PC-3 (cell line): ENCODE measurements around the gene CCDC112. TPM values are rescaled to one million over a fixed set of nuclear protein-coding genes. Genes with fewer than 3 reads are reported as not detected.

Experiments
- ATAC-seq: fragments of 200-7000 bp; cut with Tn5 transposase; 2 replicates; pipeline ENCODE4 v1.9.1; 2020; ENCODE audit warnings: mild to moderate bottlenecking, moderate library complexity
- BruUV-seq: library from RNA; stranded (reverse); fragments of 400-500 nt; replicated peaks from 2 replicates; lab custom pipeline; 2021; lab: Mats Ljungman, UMichigan
- CTCF ChIA-PET: fragments of 300-600 bp; sonication (Branson Sonifier 250); formaldehyde crosslinking; loops from one replicate; lab custom pipeline; 2022; ENCODE audit warnings: antibody characterized with exemption; lab: Charles Lee
- POLR2A ChIA-PET: fragments of 300-600 bp; sonication (Branson Sonifier 250); formaldehyde crosslinking; loops from one replicate; lab custom pipeline; 2022; ENCODE audit warnings: antibody characterized with exemption; ENCODE audit not compliant: unreplicated experiment; lab: Charles Lee
- DNase-seq: peaks from one replicate; pipeline ENCODE4 v3.0.0-alpha.2; 2015
- H2AFZ ChIP-seq: fragments of 300-600 bp; sonication (generic); 2 replicates; pipeline ENCODE4 v1.6.0; 2016; ENCODE audit warnings: antibody characterized with exemption, low read length
- H3F3A ChIP-seq: fragments of 300-600 bp; sonication (generic); one replicate; pipeline ENCODE4 v1.6.0; 2017; ENCODE audit warnings: antibody characterized with exemption, low read length, control low read depth, mild to moderate bottlenecking; ENCODE audit not compliant: unreplicated experiment
- H3K27ac ChIP-seq: fragments of 300-600 bp; sonication (generic); 2 replicates; pipeline ENCODE4 v1.5.1; 2016; ENCODE audit warnings: mild to moderate bottlenecking, low read length
- H3K27me3 ChIP-seq: fragments of 300-600 bp; sonication (generic); 2 replicates; pipeline ENCODE4 v1.6.1; 2016; ENCODE audit warnings: low read length, mixed read lengths
- H3K36me3 ChIP-seq: fragments of 300-600 bp; sonication (generic); 2 replicates; pipeline ENCODE4 v1.6.1; 2016; ENCODE audit warnings: low read depth, mixed run types, low read length, mixed read lengths
- H3K4me1 ChIP-seq: fragments of 300-600 bp; sonication (generic); 2 replicates; pipeline ENCODE4 v1.5.1; 2016; ENCODE audit warnings: low read length; ENCODE audit not compliant: insufficient read depth
- H3K4me2 ChIP-seq: fragments of 300-600 bp; sonication (generic); 2 replicates; pipeline ENCODE4 v1.6.0; 2016; ENCODE audit warnings: low read length
- H3K4me3 ChIP-seq: fragments of 300-600 bp; sonication (generic); 2 replicates; pipeline ENCODE4 v1.5.1; 2016; ENCODE audit warnings: mild to moderate bottlenecking, low read length, mixed read lengths
- H3K79me2 ChIP-seq: fragments of 300-600 bp; sonication (generic); 2 replicates; pipeline ENCODE4 v1.6.1; 2017; ENCODE audit warnings: low read length, mixed read lengths
- H3K9ac ChIP-seq: fragments of 300-600 bp; sonication (generic); 2 replicates; pipeline ENCODE4 v1.6.0; 2016; ENCODE audit warnings: mild to moderate bottlenecking, low read length
- H3K9me2 ChIP-seq: fragments of 300-600 bp; sonication (generic); replicated peaks from 2 replicates; pipeline ENCODE4 v1.6.1; 2016; ENCODE audit warnings: mixed run types, low read length, mixed read lengths
- H3K9me3 ChIP-seq: fragments of 300-600 bp; sonication (generic); 2 replicates; pipeline ENCODE4 v1.6.1; 2016; ENCODE audit warnings: low read length, mixed read lengths
- H4K20me1 ChIP-seq: fragments of 300-600 bp; sonication (generic); 2 replicates; pipeline ENCODE4 v1.6.1; 2016; ENCODE audit warnings: low read length, mixed read lengths
- EZH2 ChIP-seq: fragments of 300-600 bp; sonication (generic); IDR thresholded peaks from one replicate; pipeline ENCODE4 v1.6.1; 2017; ENCODE audit warnings: antibody characterized with exemption, mild to moderate bottlenecking, low read length; ENCODE audit not compliant: unreplicated experiment
- EZH2phosphoT487 ChIP-seq: fragments of 300-600 bp; sonication (generic); IDR thresholded peaks from 2 replicates; pipeline ENCODE4 v1.6.1; 2018; ENCODE audit warnings: mild to moderate bottlenecking, antibody characterized with exemption, low read length, borderline replicate concordance
- intact Hi-C: fragments of 100-400 bp; cut with micrococcal nuclease; formaldehyde crosslinking; loops from 2 replicates; pipeline ENCODE4 v1.9.0; 2023
- total RNA-seq: library from RNA; depleted of rRNA; stranded (reverse); fragments of >200 nt; gene quantifications from 2 replicates; pipeline ENCODE4 v1.2.3, GENCODE V29; 2014
- TF ChIP-seq, protein P1 (sequence below): fragments of 300-600 bp; sonication (generic); conservative IDR thresholded peaks from 2 replicates; pipeline ENCODE4 v1.5.1; 2017; ENCODE audit warnings: antibody characterized with exemption, low read depth, mild to moderate bottlenecking, low read length

Gene CCDC112
- total RNA-seq, 1 experiment from 2014 or later, result 6.9 TPM

DNA sequence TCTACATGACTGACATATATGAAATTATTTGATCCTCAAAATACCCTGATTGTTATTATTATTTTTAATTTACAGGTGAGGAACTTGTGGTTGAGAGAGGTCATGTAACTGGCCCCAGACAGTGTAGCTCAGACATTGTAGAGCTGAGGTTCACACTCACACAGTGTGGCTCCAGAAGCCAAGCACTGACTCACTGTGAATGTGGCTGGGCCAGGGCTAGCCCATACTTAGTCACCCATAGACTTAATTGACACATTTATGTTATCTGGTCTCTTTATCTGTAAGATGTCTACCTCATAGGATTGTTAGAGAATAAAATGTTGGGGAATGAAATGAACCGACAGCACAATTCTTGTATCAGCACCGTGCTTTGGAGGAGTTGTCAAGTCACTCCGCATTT is 24.9 kb upstream of the CCDC112 start:
- ChIA-PET CTCF (no interaction called here), POLR2A (no interaction called here)
- Histone ChIP-seq H3K9ac (no peak overlapping the region), H3K79me2 (no peaks in the 10 kb centered on the region), H4K20me1 (no peaks in the 10 kb centered on the region), H3F3A (no peaks in the 10 kb centered on the region), H2AFZ (no peak overlapping the region), H3K9me2 (no peaks in the 10 kb centered on the region), H3K9me3 (no peaks in the 10 kb centered on the region), H3K4me3 (no peak overlapping the region), H3K27ac (no peak overlapping the region), H3K4me2 (no peak overlapping the region), H3K4me1 (no peaks in the 10 kb centered on the region), H3K27me3 (no peaks in the 10 kb centered on the region), H3K36me3 (no peaks in the 10 kb centered on the region)
- DNase-seq (peak; percentile 63), ATAC-seq (peak; percentile 82)
- TF ChIP-seq EZH2phosphoT487 (no peak), EZH2 (no peak)
- TF ChIP-seq, protein P1, sequence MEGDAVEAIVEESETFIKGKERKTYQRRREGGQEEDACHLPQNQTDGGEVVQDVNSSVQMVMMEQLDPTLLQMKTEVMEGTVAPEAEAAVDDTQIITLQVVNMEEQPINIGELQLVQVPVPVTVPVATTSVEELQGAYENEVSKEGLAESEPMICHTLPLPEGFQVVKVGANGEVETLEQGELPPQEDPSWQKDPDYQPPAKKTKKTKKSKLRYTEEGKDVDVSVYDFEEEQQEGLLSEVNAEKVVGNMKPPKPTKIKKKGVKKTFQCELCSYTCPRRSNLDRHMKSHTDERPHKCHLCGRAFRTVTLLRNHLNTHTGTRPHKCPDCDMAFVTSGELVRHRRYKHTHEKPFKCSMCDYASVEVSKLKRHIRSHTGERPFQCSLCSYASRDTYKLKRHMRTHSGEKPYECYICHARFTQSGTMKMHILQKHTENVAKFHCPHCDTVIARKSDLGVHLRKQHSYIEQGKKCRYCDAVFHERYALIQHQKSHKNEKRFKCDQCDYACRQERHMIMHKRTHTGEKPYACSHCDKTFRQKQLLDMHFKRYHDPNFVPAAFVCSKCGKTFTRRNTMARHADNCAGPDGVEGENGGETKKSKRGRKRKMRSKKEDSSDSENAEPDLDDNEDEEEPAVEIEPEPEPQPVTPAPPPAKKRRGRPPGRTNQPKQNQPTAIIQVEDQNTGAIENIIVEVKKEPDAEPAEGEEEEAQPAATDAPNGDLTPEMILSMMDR, result no peak
- intact Hi-C loops, result no loop called here
- BruUV-seq, result no TSS peak

DNA sequence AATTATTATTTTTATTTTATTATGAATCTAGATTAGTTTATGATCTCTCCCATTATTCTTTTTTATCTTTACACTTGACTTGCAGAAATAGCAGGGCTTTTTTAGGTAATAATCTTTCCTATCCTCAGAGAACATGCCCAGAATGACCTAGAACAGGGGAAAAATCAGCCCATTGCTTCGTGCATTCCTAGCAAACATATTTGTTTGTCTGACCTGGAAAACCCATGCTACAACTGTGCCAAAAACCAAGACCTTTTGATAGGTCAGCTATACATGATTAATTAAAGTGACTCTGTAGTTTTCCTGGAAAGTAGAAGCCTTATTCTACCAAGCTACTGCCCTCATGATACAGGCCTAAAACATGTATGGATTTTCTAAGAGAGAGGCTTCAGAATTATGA is 24.1 kb upstream of the CCDC112 start:
- Histone ChIP-seq H3K79me2 (no peaks in the 10 kb centered on the region), H3K27ac (no peak overlapping the region), H3K9me3 (no peaks in the 10 kb centered on the region), H3K4me3 (no peak overlapping the region), H3K36me3 (no peaks in the 10 kb centered on the region), H3K9me2 (no peaks in the 10 kb centered on the region), H4K20me1 (no peaks in the 10 kb centered on the region), H3K4me1 (no peaks in the 10 kb centered on the region), H3K27me3 (no peaks in the 10 kb centered on the region), H3F3A (no peaks in the 10 kb centered on the region), H2AFZ (no peak overlapping the region), H3K9ac (no peak overlapping the region), H3K4me2 (no peak overlapping the region)
- POLR2A ChIA-PET, result no interaction called here
- DNase-seq (no peak), ATAC-seq (no peak)
- BruUV-seq, result no TSS peak
- CTCF ChIA-PET, result no interaction called here
- TF ChIP-seq, protein P1, result no peak
- TF ChIP-seq EZH2phosphoT487 (no peak), EZH2 (no peak)
- intact Hi-C loops, result no loop called here

DNA sequence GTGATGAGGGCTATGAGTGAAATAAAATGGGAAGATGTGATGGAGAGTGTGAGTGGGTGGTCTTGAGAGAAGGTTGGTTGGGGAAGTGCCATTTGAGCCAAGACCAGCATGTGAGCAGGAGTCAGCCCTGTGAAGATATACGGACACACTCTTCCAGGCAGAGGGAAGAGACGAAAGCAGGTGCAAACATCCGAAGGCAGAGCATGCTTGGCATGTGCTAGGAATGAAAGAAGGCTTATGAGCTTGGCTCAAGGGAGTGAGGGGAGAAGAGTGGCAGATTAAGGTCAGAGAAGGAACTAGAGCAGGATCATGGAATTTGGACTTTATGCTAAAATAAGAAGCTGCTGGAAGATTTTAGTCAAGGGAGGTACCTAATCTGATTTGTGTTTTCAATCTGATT is 23.6 kb upstream of the CCDC112 start:
- H3F3A ChIP-seq, result no peaks in the 10 kb centered on the region
- H3K79me2 ChIP-seq, result no peaks in the 10 kb centered on the region
- H3K9me2 ChIP-seq, result no peaks in the 10 kb centered on the region
- no peak for TF ChIP-seq EZH2
- TF ChIP-seq, protein P1, result no peak
- no peak for TF ChIP-seq EZH2phosphoT487
- H3K4me2 ChIP-seq, result no peak overlapping the region
- ATAC-seq, result no peak
- DNase-seq, result no peak
- H3K36me3 ChIP-seq, result no peaks in the 10 kb centered on the region
- H3K27ac ChIP-seq, result no peak overlapping the region
- no peaks in the 10 kb centered on the region for H4K20me1 ChIP-seq
- no peak overlapping the region for H2AFZ ChIP-seq
- BruUV-seq, result no TSS peak
- no peaks in the 10 kb centered on the region for H3K4me1 ChIP-seq
- ChIA-PET CTCF (interaction anchor here (0.6 kb wide), 1 partner anchor 66 kb away, joined by 3 read pairs; no protein-coding TSS in a partner anchor), POLR2A (no interaction called here)
- H3K4me3 ChIP-seq, result no peak overlapping the region
- no peaks in the 10 kb centered on the region for H3K27me3 ChIP-seq
- no peaks in the 10 kb centered on the region for H3K9me3 ChIP-seq
- no peak overlapping the region for H3K9ac ChIP-seq
- intact Hi-C loops, result no loop called here
